ENCODE measurements around the gene NME7. TPM values are rescaled to one million over a fixed set of nuclear protein-coding genes. Genes with fewer than 3 reads are reported as not detected.

NME7 gene
- total and polyA plus RNA-seq, 10 donors = 4.0 to 22.0 (median 9.7) TPM

- Histone ChIP-seq H3K9me3 (peaks cover 0 to 47% (median 33%) of the 10 kb centered on the region in 8 donors), H3K27ac (no peak overlapping the region), H3K4me1 (peaks cover 0 to 13% (median 0%) of the 10 kb centered on the region in 6 donors), H3K4me3 (no peak overlapping the region), H3K27me3 (replicated peaks in 1 of 7) (no peaks in the 10 kb centered on the region), H3K36me3 (peaks cover 0 to 10% (median 0%) of the 10 kb centered on the region in 6 donors)
- TF ChIP-seq CTCF (IDR thresholded peaks at IDR 0.05 in 8 of 11, conservative IDR thresholded peaks at IDR 0.05 in 3 of 11) (no peak), POLR2A (IDR thresholded peaks at IDR 0.05) (no peak), POLR2AphosphoS5 (IDR thresholded peaks at IDR 0.05) (no peak)
- 91 to 100% (median 93%) methylated on average over 2 of the region's 2 CpGs for WGBS, 5 donors
- intact Hi-C loops (cut with DNase I; ENCODE audit: low total_unique reads) = no loop called here
- DNase-seq = no peak
Observed at GRCh38 chr1:169330927-169331326, 36.7 kb downstream of the NME7 start.

GRCh38 chr1:169329383-169329782 is 38.2 kb downstream of the NME7 start:
- WGBS, 5 donors = 90 to 98% (median 96%) methylated on average over 1 of the region's 1 CpG

GRCh38 chr1:169327875-169328274 is 39.7 kb downstream of the NME7 start:
- 89 to 97% (median 92%) methylated on average over 2 of the region's 2 CpGs for WGBS, 5 donors
- TF ChIP-seq POLR2AphosphoS5 (IDR thresholded peaks at IDR 0.05) (no peak), POLR2A (IDR thresholded peaks at IDR 0.05) (no peak), CTCF (IDR thresholded peaks at IDR 0.05 in 8 of 11, conservative IDR thresholded peaks at IDR 0.05 in 3 of 11) (no peak)
- Histone ChIP-seq H3K4me3 (no peak overlapping the region), H3K27me3 (replicated peaks in 1 of 7) (no peaks in the 10 kb centered on the region), H3K36me3 (peaks cover 0 to 3% (median 0%) of the 10 kb centered on the region in 6 donors), H3K27ac (no peak overlapping the region), H3K9me3 (peaks cover 0 to 37% (median 31%) of the 10 kb centered on the region in 8 donors), H3K4me1 (peaks cover 0 to 13% (median 0%) of the 10 kb centered on the region in 6 donors)
- DNase-seq = no peak
- intact Hi-C loops (cut with DNase I; ENCODE audit: low total_unique reads) = no loop called here

More at GRCh38 chr1:169329383-169329782, 38.2 kb downstream of the NME7 start:
- H3K4me3 ChIP-seq = no peak overlapping the region
- DNase-seq = no peak
- no peak for TF ChIP-seq POLR2A (IDR thresholded peaks at IDR 0.05)
- TF ChIP-seq CTCF (IDR thresholded peaks at IDR 0.05 in 8 of 11, conservative IDR thresholded peaks at IDR 0.05 in 3 of 11) = no peak
- TF ChIP-seq POLR2AphosphoS5 (IDR thresholded peaks at IDR 0.05) = no peak
- no peak overlapping the region for H3K27ac ChIP-seq
- no peaks in the 10 kb centered on the region for H3K36me3 ChIP-seq
- intact Hi-C loops (cut with DNase I; ENCODE audit: low total_unique reads) = no loop called here
- no peaks in the 10 kb centered on the region for H3K27me3 ChIP-seq (replicated peaks in 1 of 7)
- peaks cover 0 to 13% (median 0%) of the 10 kb centered on the region in 6 donors for H3K4me1 ChIP-seq
- peaks cover 0 to 37% (median 31%) of the 10 kb centered on the region in 8 donors for H3K9me3 ChIP-seq

GRCh38 chr1:169326956-169327268 is 40.7 kb downstream of the NME7 start:
- no peaks in the 10 kb centered on the region for H3K27me3 ChIP-seq (replicated peaks in 1 of 7)
- intact Hi-C loops (cut with DNase I; ENCODE audit: low total_unique reads) = no loop called here
- H3K27ac ChIP-seq = no peak overlapping the region
- TF ChIP-seq POLR2AphosphoS5 (IDR thresholded peaks at IDR 0.05) (no peak), CTCF (IDR thresholded peaks at IDR 0.05 in 8 of 11, conservative IDR thresholded peaks at IDR 0.05 in 3 of 11) (no peak)
- H3K9me3 ChIP-seq = peaks cover 0 to 33% (median 27%) of the 10 kb centered on the region in 8 donors
- peaks cover 0 to 13% (median 0%) of the 10 kb centered on the region in 6 donors for H3K4me1 ChIP-seq
- peaks cover 0 to 6% (median 0%) of the 10 kb centered on the region in 6 donors for H3K36me3 ChIP-seq
- no peak overlapping the region for H3K4me3 ChIP-seq
- DNase-seq = no peak
